GM19023 (cell line): ENCODE measurements around the gene NEFH.

Source experiments
- ATAC-seq: cut with Tn5 transposase; IDR thresholded peaks from one replicate; pipeline ENCODE4 v1.9.1; 2021; ENCODE audit warnings: mild to moderate bottlenecking, moderate library complexity; ENCODE audit not compliant: unreplicated experiment

The NEFH gene

DNA sequence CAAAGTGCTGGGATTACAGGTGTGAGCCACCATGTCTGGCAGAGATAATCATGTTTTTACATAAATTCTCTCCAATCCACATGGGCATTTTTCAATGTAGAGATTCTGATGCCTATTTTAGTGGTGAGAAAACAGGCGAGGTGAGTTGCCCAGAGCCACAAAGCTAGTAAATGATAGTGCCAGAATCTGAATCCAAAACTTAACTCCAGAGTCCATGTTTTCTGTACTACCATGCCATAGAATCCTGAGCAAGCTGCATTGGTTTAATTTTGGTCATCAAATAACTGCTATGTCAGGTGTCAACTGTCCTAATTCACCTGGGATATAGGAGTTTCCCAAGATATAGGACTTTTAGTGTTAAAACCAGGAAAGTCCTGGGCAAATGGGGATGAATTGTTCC, 13.6 kb downstream of the NEFH start:
- ATAC-seq = no peak

DNA sequence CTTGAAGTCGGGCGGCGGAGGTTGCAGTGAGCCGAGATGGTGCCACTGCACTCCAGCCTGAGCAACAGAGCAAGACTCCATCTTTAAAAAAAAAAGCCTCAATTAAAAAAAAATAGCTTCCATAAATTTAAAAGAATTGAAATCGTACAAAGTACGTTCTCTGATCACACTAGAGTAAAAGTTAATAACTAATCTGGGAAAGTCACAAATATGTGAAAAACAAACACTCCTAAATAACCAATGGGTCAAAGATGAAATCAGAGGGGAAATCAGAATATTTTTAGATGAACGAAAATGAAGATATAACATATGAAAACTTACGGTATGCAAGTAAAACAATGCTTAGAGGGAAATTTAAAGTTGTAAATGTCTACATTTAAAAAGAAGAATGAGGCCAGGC, 19.8 kb downstream of the NEFH start:
- ATAC-seq = no peak

DNA sequence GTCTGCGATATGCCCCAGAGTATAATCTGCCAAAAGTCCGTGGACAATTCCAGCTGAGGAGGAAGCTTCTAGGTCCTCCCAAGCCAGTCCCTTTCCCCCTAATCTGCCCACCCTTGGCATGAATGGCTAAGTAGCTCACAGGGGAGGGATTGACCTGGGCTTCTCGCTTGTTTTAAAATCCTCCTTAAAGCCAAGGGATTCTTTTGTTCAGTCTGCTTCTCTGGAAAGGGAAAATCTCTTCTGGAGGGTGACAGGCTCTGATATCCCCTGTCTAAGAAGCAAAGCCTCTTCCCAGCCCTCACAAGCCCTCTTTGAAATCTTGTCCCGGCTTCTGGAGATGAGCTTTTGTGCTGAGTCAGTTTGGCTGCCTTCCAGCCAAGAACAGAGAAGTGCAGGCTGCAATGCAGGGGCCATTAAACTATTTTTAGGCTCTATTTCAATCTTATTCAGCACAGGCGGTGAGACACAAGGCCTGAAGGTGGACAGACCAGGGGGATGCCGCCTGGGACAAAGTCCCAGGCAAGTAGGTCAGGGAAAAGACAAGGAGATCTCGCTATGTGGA, 23.9 kb downstream of the NEFH start:
- no peak for ATAC-seq

DNA sequence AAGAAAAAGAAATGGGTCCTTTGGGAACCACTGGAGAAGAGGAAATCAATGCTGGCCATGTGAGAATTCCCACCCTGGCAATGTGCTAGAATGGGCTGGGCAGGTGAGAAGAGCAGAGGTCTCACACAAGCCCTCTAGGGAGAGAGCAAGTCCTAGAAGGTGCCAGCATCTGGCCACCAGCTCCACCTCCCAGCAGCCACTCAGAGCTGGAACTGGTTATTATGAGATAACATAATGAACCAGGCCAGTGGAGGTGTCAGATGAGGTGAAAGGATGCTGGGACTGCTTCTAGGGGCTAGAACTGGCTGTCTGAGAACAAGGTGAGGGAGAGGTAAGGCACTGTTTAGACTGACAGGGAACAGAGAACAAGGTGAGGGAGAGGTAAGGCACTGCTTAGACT, 29.3 kb downstream of the NEFH start:
- ATAC-seq = no peak

DNA sequence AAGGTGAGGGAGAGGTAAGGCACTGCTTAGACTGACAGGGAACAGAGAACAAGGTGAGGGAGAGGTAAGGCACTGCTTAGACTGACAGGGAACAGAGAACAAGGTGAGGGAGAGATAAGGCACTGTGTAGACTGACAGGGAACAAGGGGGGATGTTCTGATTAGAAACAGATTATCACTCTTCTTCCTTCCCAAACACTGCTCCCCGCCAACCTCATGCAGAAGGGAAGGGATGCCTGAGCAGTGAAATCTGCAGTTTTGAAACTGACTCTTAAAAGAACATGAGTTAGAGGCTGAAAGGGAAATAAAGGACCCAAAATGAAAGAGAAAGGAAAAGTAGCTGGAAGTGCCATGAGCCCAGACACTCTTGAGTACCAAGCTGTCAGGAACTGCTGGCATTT, 29.8 kb downstream of the NEFH start:
- no peak for ATAC-seq

DNA sequence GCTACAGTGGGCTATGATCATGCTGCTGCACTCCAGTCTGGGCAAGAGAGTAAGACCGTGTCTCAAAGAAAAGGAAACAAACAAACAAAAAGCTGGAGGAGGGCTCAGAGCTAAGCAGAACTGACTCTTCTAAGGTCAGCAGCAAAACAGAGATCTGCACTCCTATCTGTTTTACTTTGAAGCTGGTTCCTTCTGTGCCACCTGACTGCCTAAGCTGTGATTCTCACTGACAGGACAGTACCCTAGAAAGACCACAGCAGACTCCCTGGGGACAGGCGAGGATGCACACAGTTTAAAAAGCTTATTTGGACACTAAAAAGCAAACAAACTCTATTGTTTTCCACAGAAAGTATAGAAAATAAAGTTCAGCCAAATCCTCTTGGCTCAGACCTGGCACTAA, 30.5 kb downstream of the NEFH start:
- ATAC-seq = no peak

DNA sequence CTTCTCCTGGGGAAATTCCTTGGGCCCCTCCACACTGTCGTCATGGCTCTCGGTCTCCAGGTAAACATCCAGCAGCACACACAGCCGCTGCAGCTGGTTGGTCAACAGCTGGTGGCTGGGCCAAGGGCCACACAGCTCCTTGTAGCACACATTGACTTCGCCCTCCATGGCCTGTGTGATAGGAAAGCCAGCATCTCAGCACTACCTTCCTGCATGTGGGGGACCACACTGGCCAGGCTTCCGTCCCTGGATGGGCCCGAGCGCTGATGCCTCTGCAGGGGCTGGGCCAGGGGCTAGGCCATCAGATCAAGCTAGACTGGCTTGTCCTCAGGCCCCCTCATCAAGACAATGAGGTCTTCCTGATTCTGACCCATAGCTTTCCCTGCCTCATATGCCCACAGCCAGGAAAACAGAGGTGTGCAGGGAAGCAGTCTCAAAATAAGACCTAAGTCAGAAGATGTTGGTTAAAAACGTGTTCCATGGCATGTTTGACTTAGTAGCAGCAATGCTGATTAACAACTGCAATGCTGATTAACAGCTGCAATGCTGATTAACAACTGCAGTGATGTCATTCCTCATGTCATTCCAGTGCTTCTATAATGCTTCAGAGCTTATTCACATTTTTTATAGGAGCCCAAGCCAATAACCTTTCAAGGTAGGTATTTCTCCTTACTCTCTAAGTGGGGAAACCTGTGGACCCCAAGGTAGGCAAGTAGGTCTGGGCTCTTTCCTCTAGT, 31.3 kb downstream of the NEFH start:
- ATAC-seq = no peak

DNA sequence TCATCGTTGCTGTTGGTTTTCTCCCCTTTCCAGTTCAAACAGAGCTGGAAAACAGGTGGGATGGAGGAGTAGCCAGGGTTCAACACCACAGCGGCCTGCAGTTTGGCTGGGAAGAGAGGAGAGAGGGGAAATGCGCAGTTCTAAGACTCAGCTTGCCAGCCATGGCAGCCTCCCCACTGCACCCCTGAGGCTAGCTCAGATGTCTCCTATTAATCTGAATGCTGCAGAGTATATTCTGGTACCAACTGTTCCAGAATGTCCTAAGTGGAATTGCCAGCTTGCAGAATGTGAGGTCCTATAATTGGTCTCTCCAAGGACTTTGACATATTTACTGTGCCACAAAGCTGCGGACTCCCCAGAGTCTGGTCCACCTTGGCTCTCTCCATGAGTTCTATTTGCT, 32.0 kb downstream of the NEFH start:
- ATAC-seq = no peak

DNA sequence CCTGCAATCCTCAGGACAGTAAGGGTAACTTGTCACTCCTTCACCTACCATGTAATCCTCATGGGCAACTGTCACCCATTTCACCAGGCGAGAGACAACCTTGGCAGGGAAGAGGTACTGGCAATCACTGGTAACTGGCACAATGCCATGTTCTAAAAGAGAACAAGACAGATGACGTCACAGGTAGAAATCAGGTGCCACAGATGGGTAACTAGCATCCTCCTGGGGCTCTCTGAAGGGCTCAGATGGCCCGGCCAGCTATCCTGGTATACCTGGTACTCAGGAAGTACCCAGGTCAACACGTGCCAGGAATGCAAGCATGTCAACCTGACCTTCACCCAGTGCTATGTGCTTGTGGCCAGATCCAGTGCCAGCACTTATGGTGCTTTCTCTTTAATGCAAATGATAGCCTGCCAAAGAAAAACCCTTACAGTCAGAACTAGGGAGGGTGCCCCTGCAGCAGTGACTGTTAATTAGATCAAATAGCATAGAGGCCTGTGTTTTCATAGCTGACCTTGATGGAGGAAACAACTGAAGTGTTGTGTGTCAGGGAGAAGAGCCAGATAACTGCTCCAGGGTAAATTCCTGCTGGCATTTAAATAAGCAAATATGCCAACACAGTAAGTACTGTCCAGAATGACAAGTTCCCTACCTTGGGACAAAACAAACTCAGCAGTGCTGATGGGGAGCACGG, 37.3 kb downstream of the NEFH start:
- no peak for ATAC-seq

DNA sequence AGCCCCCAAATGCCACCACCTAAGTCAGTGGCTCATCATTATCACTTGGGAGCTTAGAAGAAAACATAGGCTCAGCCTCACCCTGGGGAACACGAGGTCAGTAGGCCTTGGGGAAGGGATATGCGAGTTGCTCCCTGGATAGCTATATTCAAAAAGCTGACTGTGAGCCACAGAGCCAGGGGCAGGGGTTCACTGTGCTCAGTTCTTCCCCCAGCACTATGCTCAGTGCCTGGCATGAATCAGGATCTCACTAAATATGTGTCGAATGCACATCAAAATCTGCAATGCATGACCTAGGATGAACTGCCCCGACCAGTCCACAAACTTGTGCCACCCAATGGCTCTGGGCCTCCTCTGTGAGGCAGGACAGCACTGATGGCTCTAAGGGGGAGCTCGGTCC, 38.4 kb downstream of the NEFH start:
- ATAC-seq = no peak

DNA sequence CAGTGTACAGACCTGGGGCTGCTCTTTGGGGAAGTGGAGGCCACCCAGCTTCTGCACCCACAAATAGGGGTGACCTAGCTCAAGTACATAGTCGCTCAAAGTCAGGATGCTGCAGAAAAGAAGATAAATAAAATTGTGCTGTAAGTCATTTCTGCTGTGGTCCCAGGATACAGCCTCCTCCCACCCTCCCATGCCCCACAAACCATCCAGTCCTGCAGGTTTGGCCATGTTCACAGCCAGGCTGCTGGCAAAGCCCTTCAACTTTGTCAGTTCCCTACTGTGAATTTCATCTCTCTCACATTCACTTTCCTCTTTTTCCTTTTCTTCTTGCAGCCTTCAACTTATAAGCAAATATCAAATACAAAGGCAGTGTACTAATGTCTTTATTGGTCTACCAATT, 40.0 kb downstream of the NEFH start:
- no peak for ATAC-seq

DNA sequence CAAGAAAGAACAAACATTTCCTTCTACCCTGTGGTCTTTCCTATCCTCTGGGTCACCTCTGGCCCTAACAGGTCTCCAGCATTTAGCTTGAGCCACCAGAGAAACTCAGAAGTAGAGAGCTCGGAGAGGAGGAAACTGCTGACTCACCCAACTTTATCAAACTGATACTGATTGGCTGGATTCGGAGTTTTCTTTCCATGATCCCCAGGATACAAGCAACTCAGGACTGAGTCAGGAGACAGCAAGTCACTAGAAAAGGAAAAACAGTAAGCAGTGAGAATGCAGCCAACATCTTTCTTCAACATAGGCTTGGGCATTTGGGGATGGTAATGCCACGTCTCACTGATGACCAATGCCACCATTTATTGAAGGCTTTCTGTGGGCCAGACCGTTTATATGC, 40.8 kb downstream of the NEFH start:
- ATAC-seq = no peak

DNA sequence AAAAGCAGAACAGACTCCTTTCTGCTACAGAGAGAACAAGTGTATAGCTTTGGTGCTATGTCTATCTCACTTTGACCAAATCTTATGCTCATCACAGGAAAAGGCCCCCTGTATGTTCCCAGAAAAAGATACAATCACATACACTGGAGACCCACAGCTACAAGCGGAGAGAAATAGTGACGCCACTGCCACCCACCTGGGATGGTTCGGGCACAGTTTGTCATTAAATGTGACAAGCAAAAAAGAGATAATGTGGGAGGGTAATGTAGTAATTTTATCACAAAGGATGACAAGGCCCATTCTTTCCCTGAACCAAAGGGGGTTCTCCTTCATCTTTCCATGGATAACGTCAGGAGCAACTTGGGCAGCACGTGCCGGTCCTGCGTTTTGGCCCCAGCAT, 41.5 kb downstream of the NEFH start:
- ATAC-seq = no peak

DNA sequence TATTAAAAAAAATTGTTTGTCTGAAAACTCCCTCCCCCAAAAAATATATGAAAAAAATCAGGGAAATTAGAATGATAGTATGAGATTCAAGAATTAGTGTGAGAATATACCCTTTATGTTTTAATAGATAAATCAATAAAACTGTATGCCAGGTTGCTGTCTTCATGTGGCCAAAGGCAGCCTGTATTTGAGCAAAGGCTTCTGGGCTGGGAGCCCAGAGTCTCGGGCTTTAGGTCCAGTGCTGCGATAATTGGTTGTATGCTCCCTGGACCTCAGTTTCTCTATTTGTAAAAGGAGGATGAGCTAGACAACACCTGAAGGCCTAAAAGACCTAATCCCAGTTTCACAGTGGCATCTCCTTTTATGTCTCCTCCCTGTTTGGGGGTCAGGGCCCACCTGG, 43.7 kb downstream of the NEFH start:
- ATAC-seq = no peak

DNA sequence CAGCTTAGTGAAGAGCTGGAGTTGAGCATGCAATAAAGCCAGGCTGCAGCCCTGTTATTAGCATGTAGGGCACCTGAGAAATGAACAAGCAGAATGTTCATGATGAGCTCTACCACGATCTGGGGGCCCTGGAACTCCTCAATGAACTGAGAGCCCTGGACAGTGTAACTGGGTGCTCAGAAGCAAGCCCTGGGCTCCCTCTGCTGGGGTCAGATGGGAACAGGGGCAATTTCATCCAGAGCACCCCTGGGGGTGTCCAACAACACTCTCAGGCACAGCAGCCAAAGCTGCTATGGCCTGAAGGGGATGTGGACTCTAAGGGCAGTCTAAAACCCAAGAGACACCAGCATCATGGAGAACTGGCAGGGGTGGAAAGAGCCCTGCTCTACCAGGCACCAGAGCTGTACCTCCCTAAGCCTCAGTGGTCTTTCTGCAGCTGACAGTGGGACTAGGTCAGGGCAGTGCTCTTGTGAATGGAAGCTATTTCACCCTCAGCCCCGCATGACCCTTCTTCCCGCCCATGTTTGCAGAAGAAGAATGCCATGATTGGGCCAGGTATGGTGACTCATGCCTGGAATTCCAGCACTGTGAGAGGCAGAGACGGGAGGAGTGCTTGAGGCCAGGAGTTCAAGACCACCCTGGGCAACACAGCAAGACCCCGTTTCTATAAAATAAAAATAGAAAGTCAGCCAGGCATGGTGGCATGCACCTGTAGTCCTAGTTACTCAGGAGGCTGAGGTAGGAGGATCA, 44.6 kb downstream of the NEFH start:
- no peak for ATAC-seq

DNA sequence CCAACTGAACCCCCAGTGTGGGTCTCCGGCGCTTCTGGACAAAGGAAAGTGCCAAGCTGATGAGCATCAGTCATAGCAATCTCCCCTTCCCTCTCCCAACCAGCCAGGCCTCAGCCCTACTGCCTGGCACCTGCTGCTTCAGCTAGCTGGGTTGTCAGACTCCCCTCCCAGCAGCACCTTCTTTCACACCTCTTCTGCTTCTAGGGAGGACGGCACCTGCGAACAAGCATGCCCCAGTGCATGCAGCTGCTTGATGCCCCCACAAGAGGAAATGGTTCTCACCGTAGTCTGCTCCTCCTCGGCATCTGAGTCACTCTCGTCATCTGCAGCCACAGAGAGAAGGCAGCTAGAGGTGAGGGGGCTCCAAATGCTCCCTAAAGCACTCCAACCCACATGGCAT, 48.1 kb downstream of the NEFH start:
- no peak for ATAC-seq

DNA sequence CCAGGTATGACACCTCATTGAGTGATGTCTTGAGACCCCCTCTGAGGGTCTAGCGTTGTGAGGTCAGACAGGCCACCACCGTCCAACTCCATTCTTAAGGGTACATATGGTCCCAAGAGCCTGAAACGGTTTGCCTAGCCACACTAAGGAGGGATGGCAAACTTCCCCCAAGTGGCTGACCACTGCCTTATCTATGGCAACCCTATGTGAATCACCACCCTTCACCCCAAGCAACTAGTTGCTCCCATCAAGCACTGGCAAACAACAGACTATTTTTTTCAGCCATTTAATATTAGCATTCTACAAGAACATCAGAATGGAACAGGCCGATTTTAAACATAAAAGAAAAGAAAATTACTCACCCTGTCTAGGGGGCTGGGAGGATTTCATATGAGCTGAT, 50.7 kb downstream of the NEFH start:
- no peak for ATAC-seq

DNA sequence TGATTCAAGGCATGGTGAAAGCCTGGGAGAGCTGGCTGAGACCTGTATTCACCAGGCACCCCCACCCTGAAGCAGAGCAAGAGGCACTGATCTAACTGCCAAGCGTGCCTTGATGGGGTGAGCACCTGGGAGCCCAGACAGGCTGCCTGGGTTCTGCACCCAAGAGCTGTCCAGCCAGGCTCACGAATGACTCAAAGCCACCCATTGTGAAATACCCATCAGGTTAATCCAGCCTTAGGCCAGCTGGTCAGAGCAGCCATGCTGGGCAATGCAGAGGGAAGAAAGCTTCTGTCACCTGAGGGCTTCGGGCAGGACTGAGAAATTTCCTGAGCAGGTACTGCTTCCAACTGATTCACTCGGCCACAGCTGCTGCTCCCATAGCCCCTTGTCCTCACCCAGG, 51.4 kb downstream of the NEFH start:
- no peak for ATAC-seq

DNA sequence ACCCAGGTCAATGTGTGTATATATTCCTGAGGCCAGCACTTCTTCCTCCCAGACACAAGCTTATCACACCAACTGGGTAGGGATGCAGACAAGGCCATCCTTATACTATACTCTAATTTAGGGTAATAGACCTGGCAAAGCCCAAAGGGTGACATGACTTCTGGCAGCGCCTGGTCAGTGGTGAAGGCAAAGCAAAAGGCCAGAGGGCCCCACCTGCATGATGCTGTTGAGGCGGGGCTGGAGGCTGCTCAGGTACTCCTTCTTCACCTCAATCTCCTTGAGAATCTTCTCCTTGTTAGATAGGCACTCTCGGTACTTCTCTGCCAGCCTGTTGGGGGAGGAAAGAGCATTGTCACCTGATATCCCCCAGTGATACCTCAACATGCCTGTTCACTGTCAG, 56.4 kb downstream of the NEFH start:
- ATAC-seq = no peak

DNA sequence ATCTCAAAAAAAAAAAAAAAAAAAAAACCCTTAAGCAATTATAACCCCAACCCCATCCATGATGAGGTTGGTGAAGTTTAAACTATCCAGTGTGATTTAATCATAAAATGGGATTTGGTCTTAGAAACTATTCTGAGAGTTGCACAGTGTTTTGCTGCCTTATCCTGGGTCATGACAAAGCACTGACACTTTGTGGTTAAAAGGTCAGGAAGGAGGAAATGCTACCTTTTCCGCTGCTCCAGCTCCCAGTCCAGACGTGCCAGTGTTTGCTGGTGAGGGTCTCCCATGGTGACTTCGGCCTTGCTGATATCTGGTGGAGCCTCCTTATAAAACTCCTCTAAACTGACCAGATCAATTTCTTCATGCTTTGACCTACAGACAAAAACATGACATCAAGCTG, 59.1 kb downstream of the NEFH start:
- no peak for ATAC-seq
